ENCODE results near the gene TOMT.
A peak's percentile ranks its signal among the peaks of the same experiment; 100 is the strongest.

The TOMT gene

GRCh38 chr11:72098741-72099140 is 7.0 kb upstream of the TOMT start:
- TF ChIP-seq FOXP2 (optimal IDR thresholded peaks at IDR 0.05; ENCODE audit: borderline replicate concordance, extremely low read depth, extremely low read length, insufficient read depth) (no peak), SIN3A (IDR thresholded peaks at IDR 0.05; ENCODE audit: borderline replicate concordance, insufficient read depth, low read length) (no peak), TAF1 (IDR thresholded peaks at IDR 0.05; ENCODE audit: borderline replicate concordance, insufficient read depth, low read length) (no peak), POLR2AphosphoS5 (IDR thresholded peaks at IDR 0.05; ENCODE audit: low read depth, low read length) (no peak)
- TF ChIP-seq, protein P1, sequence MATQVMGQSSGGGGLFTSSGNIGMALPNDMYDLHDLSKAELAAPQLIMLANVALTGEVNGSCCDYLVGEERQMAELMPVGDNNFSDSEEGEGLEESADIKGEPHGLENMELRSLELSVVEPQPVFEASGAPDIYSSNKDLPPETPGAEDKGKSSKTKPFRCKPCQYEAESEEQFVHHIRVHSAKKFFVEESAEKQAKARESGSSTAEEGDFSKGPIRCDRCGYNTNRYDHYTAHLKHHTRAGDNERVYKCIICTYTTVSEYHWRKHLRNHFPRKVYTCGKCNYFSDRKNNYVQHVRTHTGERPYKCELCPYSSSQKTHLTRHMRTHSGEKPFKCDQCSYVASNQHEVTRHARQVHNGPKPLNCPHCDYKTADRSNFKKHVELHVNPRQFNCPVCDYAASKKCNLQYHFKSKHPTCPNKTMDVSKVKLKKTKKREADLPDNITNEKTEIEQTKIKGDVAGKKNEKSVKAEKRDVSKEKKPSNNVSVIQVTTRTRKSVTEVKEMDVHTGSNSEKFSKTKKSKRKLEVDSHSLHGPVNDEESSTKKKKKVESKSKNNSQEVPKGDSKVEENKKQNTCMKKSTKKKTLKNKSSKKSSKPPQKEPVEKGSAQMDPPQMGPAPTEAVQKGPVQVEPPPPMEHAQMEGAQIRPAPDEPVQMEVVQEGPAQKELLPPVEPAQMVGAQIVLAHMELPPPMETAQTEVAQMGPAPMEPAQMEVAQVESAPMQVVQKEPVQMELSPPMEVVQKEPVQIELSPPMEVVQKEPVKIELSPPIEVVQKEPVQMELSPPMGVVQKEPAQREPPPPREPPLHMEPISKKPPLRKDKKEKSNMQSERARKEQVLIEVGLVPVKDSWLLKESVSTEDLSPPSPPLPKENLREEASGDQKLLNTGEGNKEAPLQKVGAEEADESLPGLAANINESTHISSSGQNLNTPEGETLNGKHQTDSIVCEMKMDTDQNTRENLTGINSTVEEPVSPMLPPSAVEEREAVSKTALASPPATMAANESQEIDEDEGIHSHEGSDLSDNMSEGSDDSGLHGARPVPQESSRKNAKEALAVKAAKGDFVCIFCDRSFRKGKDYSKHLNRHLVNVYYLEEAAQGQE (IDR thresholded peaks at IDR 0.05; ENCODE audit: insufficient read depth in 1 of 2, low read depth in 2 of 2, low read length in 2 of 2) = no peak

GRCh38 chr11:72100009-72100408 is 5.7 kb upstream of the TOMT start:
- no peak for TF ChIP-seq TAF1 (IDR thresholded peaks at IDR 0.05; ENCODE audit: borderline replicate concordance, insufficient read depth, low read length)
- no peak for TF ChIP-seq FOXP2 (optimal IDR thresholded peaks at IDR 0.05; ENCODE audit: borderline replicate concordance, extremely low read depth, extremely low read length, insufficient read depth)
- TF ChIP-seq, protein P1 (IDR thresholded peaks at IDR 0.05; ENCODE audit: insufficient read depth in 1 of 2, low read depth in 2 of 2, low read length in 2 of 2) = no peak
- no peak for TF ChIP-seq POLR2AphosphoS5 (IDR thresholded peaks at IDR 0.05; ENCODE audit: low read depth, low read length)
- no peak for TF ChIP-seq SIN3A (IDR thresholded peaks at IDR 0.05; ENCODE audit: borderline replicate concordance, insufficient read depth, low read length)

GRCh38 chr11:72100462-72100861 is 5.3 kb upstream of the TOMT start:
- TF ChIP-seq, protein P1 (IDR thresholded peaks at IDR 0.05; ENCODE audit: insufficient read depth in 1 of 2, low read depth in 2 of 2, low read length in 2 of 2) = no peak
- TF ChIP-seq SIN3A (IDR thresholded peaks at IDR 0.05; ENCODE audit: borderline replicate concordance, insufficient read depth, low read length) (no peak), TAF1 (IDR thresholded peaks at IDR 0.05; ENCODE audit: borderline replicate concordance, insufficient read depth, low read length) (no peak), FOXP2 (optimal IDR thresholded peaks at IDR 0.05; ENCODE audit: borderline replicate concordance, extremely low read depth, extremely low read length, insufficient read depth) (no peak), POLR2AphosphoS5 (IDR thresholded peaks at IDR 0.05; ENCODE audit: low read depth, low read length) (no peak)

- TF ChIP-seq, protein P1 (IDR thresholded peaks at IDR 0.05; ENCODE audit: insufficient read depth in 1 of 2, low read depth in 2 of 2, low read length in 2 of 2) = no peak
- TF ChIP-seq POLR2AphosphoS5 (IDR thresholded peaks at IDR 0.05; ENCODE audit: low read depth, low read length) = peak; percentile 20
These were observed 3.6 kb upstream of the TOMT start for GRCh38 chr11:72102162-72102561.

DNA sequence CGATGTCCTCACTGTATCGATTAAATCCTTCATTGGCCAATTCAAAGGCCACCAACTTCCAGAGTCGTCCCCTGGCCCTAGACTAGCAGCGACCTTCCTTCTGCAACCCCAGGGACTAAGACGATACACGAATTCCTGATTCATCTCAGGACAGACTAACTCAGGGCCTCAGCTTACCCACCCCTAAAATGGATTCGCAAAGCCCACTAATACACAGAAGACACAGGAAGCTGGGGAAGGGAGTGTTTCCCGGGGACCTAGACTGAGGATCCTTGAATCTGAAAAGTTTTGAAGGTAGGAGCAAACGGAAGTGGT is 3.1 kb upstream of the TOMT start:
- TF ChIP-seq TAF1 (IDR thresholded peaks at IDR 0.05; ENCODE audit: borderline replicate concordance, insufficient read depth, low read length) (no peak), SIN3A (IDR thresholded peaks at IDR 0.05; ENCODE audit: borderline replicate concordance, insufficient read depth, low read length) (no peak), POLR2AphosphoS5 (IDR thresholded peaks at IDR 0.05; ENCODE audit: low read depth, low read length) (no peak; the same call in 1 of the 2 replicates), FOXP2 (optimal IDR thresholded peaks at IDR 0.05; ENCODE audit: borderline replicate concordance, extremely low read depth, extremely low read length, insufficient read depth) (no peak)
- TF ChIP-seq, protein P1 (IDR thresholded peaks at IDR 0.05; ENCODE audit: insufficient read depth in 1 of 2, low read depth in 2 of 2, low read length in 2 of 2) = no peak
